HG02610 (cell line): ENCODE measurements around the gene MMP28.

Experiments
- ATAC-seq: cut with Tn5 transposase; IDR thresholded peaks from one replicate; pipeline ENCODE4 v1.9.1; 2021; ENCODE audit warnings: mild to moderate bottlenecking, moderate library complexity; ENCODE audit not compliant: unreplicated experiment

Gene MMP28

GRCh38 chr17:35726953-35727460 is 68.4 kb downstream of the MMP28 start:
- ATAC-seq: no peak

GRCh38 chr17:35726127-35726952 is 69.1 kb downstream of the MMP28 start:
- no peak for ATAC-seq

- ATAC-seq: no peak
These were observed 69.7 kb downstream of the MMP28 start for GRCh38 chr17:35725802-35726126.

- no peak for ATAC-seq
These were observed 70.4 kb downstream of the MMP28 start for GRCh38 chr17:35725058-35725457.

- no peak for ATAC-seq
These were observed 71.7 kb downstream of the MMP28 start for GRCh38 chr17:35723735-35724134.

- ATAC-seq: no peak
These were observed 78.0 kb downstream of the MMP28 start for GRCh38 chr17:35717475-35717874.

- no peak for ATAC-seq
These were observed 78.5 kb downstream of the MMP28 start for GRCh38 chr17:35716897-35717465.

GRCh38 chr17:35716173-35716572 is 79.3 kb downstream of the MMP28 start:
- ATAC-seq: no peak
